HG02938 (cell line): ENCODE data around the gene ELF4.
"Not testable (repeated sequence)": the region's sequence is repeated elsewhere in the genome, so short reads cannot be mapped to it uniquely, and the experiment has no call there.

Experiments used
- ATAC-seq: cut with Tn5 transposase; IDR thresholded peaks from one replicate; pipeline ENCODE4 v1.9.1; 2021; ENCODE audit warnings: mild to moderate bottlenecking, moderate library complexity; ENCODE audit not compliant: unreplicated experiment

Gene ELF4

DNA sequence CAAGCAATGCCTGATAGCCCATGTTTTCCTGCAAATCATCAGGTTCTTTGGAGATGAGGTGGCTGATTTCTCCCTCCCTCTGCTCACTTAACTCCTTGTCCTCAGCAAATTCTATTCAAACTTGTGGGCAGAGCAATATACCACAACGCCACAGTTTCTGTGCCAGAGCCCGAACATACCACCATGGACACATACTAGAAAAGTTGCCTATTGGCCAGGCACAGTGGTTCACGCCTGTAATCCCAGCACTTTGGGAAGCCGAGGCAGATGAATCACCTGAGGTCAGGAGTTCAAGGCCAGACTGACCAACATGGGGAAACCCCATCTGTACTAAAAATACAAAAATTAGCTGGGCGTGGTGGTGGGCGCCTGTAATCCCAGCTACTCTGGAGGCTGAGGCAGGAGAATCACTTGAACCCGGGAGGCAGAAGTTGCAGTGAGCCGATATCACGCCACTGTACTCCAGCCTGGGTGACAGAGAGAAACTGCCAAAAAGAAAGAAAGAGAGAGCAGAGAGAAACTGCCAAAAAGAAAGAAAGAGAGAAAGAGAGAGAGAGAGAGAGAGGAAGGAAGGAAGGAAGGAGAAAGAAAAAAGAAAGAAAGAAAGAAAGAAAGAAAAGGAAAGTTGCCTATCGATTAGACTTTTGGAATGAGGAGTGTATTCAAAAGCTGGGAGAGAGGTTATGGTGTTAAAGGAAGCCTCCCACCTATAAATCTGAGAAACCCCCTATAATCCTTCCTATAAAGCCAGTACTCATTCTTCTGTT, 5.0 kb upstream of the ELF4 start:
- ATAC-seq, result not testable (repeated sequence)

- ATAC-seq, result no peak
Observed at GRCh38 chrX:130114141-130114588, 3.9 kb upstream of the ELF4 start.

GRCh38 chrX:130111220-130112154, 1.2 kb upstream of the ELF4 start:
- ATAC-seq, result no peak

DNA sequence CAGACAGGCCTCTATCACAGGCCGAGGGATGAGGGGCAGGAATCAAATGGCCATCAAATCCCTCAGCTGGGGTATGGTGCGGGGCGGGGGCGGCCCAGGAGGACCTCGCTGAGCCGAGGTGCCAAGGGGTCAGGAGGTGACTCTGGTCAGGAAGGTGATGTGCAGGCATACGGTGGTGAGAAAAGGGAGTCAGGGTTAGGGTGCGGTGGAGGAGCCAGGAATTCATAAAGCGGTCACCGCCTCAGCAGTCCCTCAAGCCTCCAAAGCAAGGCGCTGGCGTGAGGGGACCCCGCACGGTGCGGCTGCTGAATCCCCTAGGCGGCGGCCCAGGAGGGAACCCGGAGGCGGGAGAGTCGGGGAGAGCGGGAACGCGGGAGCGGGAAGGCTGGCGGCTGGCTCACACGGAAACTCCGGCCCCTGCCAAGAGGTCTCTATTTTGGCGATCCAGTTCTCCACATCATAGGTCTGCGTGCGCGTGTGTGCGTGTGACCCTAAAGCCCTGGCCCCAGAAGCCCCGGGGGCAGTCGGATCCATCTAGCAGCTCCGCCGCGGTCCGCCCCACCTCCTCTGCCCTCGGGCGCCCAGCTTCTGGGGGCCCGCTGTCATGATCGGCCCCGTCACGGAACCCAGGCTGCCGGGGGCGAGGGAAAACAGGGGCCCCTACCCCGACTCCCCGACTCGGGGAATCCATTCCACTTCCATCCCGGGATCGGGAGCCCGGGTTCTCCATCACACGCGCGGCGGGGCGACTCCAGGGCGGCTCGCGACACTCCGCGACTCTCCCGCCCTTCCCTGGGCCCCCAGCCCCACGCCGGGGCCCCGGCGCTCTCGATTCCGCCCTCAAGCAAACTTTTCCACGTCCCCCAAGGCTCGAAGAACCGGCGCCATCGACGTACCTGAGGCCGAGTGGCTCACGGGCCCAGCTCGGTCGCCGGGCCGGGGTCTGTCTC, 593 bp downstream of the ELF4 start:
- no peak for ATAC-seq

DNA sequence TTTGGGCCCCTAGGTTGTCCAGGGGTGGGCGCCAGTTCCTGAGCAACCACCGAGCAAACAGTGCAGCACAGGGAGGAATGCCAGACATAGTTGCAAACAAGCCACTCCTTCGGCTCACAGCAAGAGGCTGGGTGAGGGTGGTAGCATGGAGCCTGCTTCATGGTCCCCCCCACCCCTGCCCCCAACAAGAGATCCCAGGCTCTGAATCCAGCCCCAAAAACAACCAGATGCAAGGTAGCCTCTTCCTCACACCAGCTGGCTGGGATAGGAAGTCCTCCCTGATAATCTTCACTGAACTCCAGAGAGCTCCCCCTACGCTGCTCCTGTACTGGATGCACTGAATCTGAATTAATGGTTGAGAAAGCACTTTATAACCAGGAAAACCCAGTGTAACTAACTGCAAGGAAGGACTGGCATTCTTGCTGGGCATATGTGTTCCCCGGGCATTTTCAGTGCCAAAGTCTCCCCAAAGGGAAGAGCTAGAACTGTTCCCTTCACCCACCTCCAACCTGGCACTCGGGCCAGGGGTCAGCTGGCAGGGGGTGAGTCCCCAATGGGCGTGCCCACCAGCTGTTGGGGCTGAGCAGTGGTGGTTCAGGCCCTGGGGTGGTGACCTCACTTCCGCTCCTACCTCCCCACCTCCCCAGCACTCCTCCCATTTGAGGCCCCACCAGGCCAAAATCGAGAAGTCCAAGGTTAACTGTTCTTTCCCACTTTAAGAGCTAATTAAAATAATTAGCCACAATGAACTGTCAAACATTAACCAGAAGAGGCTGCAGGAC, 1.5 kb downstream of the ELF4 start:
- ATAC-seq, result peak; percentile 56

DNA sequence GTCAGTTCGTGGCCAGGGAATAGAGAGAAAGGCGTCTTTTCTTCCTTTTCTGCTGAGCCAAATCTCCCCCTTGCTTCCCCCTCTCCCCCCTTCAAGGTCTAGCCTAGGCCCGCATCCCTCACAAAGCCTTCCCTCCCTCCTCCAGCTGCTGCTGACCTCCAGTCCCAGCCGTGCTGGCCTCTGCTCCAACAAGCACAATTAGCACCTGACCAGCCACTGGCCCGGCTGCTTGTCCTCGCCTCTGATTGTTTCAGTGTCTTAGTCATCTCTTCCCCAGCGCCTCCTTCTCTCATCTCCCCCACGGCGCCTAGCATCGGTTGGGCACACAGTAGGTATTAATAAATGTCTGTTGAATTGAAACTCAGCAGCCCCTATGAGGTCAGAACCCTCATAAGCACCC, 4.2 kb downstream of the ELF4 start:
- ATAC-seq, result no peak

DNA sequence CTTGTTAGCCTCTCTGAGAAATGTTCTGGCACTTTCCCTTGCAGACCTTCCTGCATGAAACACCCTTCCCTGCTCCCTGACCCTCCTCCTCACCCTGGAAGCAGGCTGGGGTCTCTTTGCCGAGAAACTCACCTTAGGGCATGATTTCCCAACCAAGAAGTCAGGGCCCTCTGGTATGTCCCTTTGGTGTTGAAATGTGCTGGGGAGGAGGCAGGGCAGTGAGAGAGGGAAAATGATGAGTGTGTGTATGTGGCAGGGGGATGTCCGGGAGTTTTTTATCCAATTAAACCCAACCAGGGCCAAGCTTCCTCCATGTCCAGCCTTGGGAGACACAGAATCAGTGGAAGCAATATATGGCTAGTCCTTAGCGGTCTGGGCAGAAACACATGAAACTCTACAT, 5.1 kb downstream of the ELF4 start:
- ATAC-seq, result no peak

DNA sequence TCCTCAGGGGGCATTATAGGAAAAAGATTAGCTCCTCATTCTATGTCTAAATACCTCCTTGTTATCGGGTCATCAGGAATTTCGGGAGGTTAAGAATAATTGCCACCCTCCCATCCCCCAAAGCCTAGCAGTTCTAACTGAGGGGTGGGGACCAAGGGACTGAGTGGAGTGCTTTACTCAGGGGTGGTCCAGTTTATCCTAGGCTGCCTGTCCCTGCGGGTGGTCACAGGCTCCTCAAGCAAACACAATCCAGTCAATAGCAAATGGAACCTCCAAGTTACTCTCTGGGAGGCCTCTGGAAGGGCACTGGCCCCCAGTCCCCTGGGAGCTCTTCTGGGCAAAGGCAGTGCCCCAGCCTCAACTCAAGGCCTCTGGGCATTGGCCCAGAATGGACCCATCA, 6.7 kb downstream of the ELF4 start:
- no peak for ATAC-seq

GRCh38 chrX:130100180-130100579, 10.1 kb downstream of the ELF4 start:
- no peak for ATAC-seq

DNA sequence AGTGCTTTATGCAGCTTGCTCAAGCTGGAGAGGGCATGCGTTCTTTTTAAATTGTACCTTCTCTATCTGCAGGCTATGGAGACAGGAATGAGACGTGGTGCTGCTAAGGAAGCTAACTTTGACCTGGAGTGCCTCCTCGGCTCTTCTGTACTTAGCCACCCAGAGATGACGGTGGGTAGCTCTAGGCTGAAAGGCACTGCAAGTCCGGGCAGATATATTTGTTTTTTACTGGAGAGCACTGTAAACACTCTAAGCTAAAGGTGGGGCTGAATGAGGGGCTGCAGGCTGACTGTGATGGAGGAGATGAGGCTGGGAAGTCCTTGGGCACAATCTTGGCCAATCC, 12.1 kb downstream of the ELF4 start:
- no peak for ATAC-seq

DNA sequence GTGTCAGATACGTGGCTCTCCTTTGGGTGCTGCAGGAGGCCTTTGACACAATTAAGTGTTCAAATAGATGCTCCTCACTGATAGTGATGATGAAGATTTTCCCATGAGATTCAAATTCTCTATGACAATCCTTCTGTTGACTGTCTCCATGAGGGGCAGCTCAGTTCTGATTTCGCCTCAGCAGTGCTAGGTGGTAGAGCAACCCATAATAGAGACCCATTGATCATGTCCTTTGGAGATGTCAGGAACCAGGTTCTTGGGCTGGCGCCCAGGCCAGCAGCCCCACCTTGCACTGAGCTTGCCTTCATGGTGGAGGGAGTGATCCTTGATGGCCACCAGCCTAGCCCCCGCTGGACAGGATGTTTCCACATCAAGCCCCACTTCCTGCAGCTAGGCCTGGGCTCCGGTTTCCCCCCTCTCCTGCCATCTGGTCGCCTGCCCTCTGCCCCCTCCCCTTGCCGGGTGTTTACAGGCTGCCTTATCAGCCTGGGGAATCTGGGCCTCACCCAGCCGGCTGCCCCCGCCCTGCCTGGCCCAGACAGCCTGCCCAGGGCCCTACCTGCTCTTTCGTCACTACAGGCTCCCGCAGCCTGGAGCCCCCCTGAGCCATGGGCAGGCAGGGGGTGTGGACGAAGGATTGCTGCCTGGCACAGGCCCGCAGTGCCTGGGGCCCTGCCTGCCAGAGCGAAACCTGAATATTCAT, 12.6 kb downstream of the ELF4 start:
- no peak for ATAC-seq

DNA sequence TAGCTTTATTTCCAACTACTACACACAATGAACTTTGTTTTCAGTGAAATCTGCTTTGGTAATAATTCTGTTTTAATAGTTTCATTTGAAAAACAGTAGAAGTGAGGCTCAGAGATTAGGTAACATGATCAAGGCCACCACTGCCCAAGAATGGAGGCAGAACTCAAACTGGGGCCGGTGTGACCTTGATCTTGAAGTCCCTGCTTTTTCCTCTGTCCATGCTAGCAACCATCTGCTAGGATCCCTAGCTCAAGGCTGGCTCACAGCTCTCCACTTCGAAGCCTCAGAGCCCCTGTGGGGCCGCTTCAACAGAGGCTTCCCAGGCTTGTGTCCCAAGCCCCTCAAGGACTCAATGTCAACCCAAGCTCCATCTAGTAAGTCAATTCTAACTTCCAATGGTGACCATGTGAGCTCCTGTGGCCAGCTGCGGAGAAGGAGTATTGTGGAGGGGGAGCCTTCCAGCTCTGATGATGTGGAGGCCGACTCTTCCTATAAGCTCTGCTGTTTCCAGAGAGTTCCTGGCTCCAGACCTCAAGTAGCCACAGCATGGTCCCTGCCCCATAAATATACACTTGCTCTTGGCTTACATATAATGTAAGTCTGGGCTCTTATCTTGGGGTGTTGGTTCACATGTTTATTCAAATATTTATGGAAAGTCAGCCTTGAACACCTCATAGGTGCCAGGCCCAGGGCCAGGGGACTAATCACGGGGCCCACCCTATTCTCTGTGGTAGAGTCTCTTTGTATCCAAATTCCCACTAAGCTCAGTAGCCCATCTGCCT, 14.9 kb downstream of the ELF4 start:
- no peak for ATAC-seq

DNA sequence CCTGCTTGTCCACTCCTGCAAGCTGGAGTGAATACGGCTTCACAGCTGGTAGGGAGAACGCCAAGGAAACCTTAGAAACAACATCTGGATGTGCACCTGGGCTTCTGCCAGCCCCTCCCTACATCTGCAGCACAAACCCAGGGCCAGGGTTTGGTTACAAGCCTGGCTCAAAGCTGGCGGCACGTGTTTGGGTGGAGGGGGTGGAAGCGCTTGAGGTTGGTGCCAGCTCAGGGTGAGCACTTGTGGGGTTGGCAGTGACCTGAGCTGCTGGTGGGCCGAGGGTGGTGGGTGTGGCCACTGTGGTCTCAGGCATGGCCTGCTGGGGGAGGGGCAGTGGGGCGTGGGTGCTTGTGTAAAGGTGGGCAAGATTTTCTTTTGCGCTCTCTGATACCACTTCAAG, 15.6 kb downstream of the ELF4 start:
- no peak for ATAC-seq

DNA sequence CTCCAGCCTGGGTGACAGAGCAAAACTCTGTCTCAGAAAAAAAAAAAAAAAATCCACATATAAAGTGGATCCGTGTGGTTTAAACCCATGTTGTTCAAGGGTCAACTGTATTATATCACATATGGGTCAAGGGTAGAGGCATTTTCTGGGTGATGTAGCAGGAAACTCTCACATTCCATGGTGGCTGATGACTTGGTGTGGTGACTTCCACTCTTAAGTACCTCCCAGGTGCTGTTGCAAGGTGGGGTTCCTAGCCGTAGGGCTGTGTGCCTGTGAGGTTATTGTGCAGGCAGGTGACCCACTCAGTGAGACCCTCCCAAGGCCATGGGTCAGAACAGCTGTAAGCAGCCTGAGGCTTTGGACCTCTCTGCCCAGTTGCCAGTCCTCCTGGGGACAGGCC, 17.0 kb downstream of the ELF4 start:
- ATAC-seq, result no peak

DNA sequence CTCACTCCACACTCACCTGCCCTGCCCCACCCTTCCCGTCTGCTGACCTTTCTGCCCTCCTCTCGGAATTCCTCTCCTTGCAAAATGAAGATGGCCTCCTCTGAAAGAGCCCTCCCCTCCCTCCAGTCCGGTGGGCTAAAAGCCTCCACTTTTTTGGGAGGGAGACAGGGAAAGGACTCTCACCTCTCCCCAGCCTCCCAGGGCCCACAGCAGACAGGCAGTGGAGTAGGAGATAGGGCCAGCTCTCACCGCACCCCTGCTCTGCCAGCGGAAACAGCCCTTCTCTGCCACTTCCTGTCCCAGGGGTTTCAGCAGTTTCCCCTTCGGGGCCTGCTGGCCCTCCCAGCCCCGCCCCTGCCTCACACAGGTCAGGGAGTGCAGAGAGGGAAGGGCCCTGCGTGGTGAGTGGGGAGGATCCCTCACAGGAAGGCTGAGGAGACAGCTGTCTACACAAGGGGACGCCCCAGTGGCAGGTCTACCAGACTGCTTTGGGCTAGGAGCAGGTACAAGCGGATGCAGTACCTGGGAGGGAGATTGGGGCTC, 18.2 kb downstream of the ELF4 start:
- ATAC-seq, result peak; percentile 98

DNA sequence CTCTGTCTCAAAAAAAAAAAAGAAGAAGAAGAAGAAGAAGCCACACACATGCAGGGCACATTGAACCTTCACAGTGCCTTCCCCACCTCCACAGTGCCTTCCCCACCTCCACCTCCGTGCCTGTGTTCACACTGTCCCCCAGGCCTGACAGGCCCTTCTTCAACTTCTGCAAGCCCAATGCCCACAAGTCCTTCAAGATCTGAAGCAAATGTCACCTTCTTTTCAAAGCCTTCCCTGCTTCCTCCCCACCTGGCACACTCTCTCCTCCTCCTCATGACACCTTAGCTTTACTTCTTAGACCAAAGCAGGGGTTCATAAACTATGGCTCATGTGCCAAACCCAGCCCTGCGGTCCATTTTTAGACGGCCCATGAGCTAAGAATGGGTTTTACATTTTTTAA, 19.9 kb downstream of the ELF4 start:
- no peak for ATAC-seq

- peak; percentile 35 for ATAC-seq
Observed at GRCh38 chrX:130086447-130087206, 23.7 kb downstream of the ELF4 start.
